OCI-LY1 (cell line): ENCODE data around the gene MTAP.

Experiments used
- CTCF ChIP-seq: fragments of 200-600 bp; sonication (generic), shearing (Covaris generic); IDR thresholded peaks from 2 replicates; pipeline ENCODE4 v1.5.1; 2017; ENCODE audit warnings: mild to moderate bottlenecking, antibody characterized with exemption, low read length, moderate library complexity, mixed read lengths
- EZH2 ChIP-seq: fragments of 200-600 bp; sonication (generic), shearing (Covaris generic); IDR thresholded peaks from 2 replicates; pipeline ENCODE4 v1.8.0; 2017; ENCODE audit warnings: borderline replicate concordance, mixed run types, mild to moderate bottlenecking, antibody characterized with exemption, low read length, moderate library complexity, mixed read lengths

DNA sequence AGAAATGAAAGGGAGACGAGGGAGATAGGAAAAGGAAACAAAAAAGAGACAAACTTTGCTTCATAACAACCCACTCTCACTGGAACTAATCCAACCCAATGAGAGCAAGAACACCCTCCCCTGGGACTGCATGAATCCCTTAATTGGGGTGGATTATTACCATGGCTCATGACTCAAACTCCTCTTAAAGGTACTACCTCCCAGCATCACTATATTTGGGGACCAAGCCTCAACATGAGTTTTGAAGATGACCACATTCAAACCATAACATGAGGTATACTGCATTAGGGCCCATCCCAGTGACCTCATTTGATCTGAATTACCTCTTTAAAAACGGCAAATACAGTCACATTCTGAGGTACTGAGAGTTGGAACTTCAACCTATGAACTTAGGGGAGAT is 8.0 kb downstream of the MTAP start:
- TF ChIP-seq CTCF, result no peak
- TF ChIP-seq EZH2, result no peak
